ENCODE data around the gene PPFIBP1. TPM values are rescaled to one million over a fixed set of nuclear protein-coding genes. Genes with fewer than 3 reads are reported as not detected.

Gene PPFIBP1
- total and polyA plus RNA-seq, 2 donors (not counting 1 experiment from before 2014, with no cell fraction given): 3.3 to 15.0 TPM

GRCh38 chr12:27651201-27651600 is 127.2 kb downstream of the PPFIBP1 start:
- H3K4me3 ChIP-seq (ENCODE audit: control extremely low read depth in 1 of 5, extremely low read depth in 1 of 5, insufficient read depth in 1 of 5, low read depth in 2 of 5, low read length in 4 of 5): no peak overlapping the region
- Mint-ChIP-seq H3K27ac (no peak overlapping the region), H3K9me3 (ENCODE audit: insufficient read depth) (no peaks in the 10 kb centered on the region), H3K4me1 (peaks cover 4% of the 10 kb centered on the region), H3K27me3 (no peaks in the 10 kb centered on the region), H3K4me3 (no peak overlapping the region)
- no peaks in the 10 kb centered on the region for H4K20me1 ChIP-seq (ENCODE audit: control insufficient read depth, insufficient read depth, low read length, poor library complexity, severe bottlenecking)
- no peak overlapping the region for H3K4me2 ChIP-seq (replicated peaks; ENCODE audit: low read depth, low read length, poor library complexity, severe bottlenecking)
- no peaks in the 10 kb centered on the region for H3K27me3 ChIP-seq (replicated peaks in 1 of 4; ENCODE audit: control extremely low read depth in 1 of 4, control insufficient read depth in 3 of 4, insufficient read depth in 4 of 4, low read length in 3 of 4)
- ChIA-PET POLR2A (no interaction called here), CTCF (interaction anchor here (0.6 to 1.3 kb wide), 3 partner anchors 217 to 266 kb away, joined by 3 to 20 read pairs (median 3); no protein-coding TSS in a partner anchor)
- DNase-seq (no peak), ATAC-seq (ENCODE audit: low read depth) (no peak)
- WGBS (ENCODE audit: insufficient coverage): no CpG with 5 or more reads among the region's 1 CpG
- H3K9ac ChIP-seq (ENCODE audit: low read length): no peak overlapping the region
- H3K36me3 ChIP-seq (replicated peaks in 1 of 2; ENCODE audit: control extremely low read depth in 1 of 2, control insufficient read depth in 1 of 2, extremely low read depth in 1 of 2, insufficient read depth in 2 of 2, low read length in 1 of 2): no peaks in the 10 kb centered on the region
- H3K79me2 ChIP-seq (ENCODE audit: control insufficient read depth, insufficient read depth, low read length): no peaks in the 10 kb centered on the region
- H2AFZ ChIP-seq (ENCODE audit: insufficient read depth, low read depth, low read length, poor library complexity, severe bottlenecking): no peak overlapping the region
- no peak for TF ChIP-seq CTCF (IDR thresholded peaks at IDR 0.05)
- TF ChIP-seq EZH2 (IDR thresholded peaks at IDR 0.05; ENCODE audit: borderline replicate concordance, insufficient read depth, low read depth, low read length, poor library complexity, severe bottlenecking): no peak
- H3K27ac ChIP-seq (ENCODE audit: low read length in 2 of 2): no peak overlapping the region
- H3K9me3 ChIP-seq (ENCODE audit: control extremely low read depth in 1 of 3, control insufficient read depth in 2 of 3, insufficient read depth in 1 of 3, low read length in 2 of 3): no peaks in the 10 kb centered on the region
- intact Hi-C loops (cut with micrococcal nuclease): loop anchor here (5.0 kb wide), 1 partner anchor 129 kb away; the partner anchor contains the start of gene PPFIBP1
- no peaks in the 10 kb centered on the region for H3K4me1 ChIP-seq (ENCODE audit: control insufficient read depth in 2 of 2, insufficient read depth in 2 of 2, low read length in 2 of 2)

GRCh38 chr12:27652174-27652763 is 128.3 kb downstream of the PPFIBP1 start:
- no peaks in the 10 kb centered on the region for H3K9me3 Mint-ChIP-seq (ENCODE audit: insufficient read depth)
- H3K27ac ChIP-seq (ENCODE audit: low read length in 2 of 2): no peak overlapping the region
- H3K27me3 ChIP-seq (replicated peaks in 1 of 4; ENCODE audit: control extremely low read depth in 1 of 4, control insufficient read depth in 3 of 4, insufficient read depth in 4 of 4, low read length in 3 of 4): no peaks in the 10 kb centered on the region
- TF ChIP-seq EZH2 (IDR thresholded peaks at IDR 0.05; ENCODE audit: borderline replicate concordance, insufficient read depth, low read depth, low read length, poor library complexity, severe bottlenecking) (no peak), CTCF (IDR thresholded peaks at IDR 0.05) (peak; percentile 98)
- H3K4me3 ChIP-seq (ENCODE audit: control extremely low read depth in 1 of 5, extremely low read depth in 1 of 5, insufficient read depth in 1 of 5, low read depth in 2 of 5, low read length in 4 of 5): no peak overlapping the region
- no peaks in the 10 kb centered on the region for H3K27me3 Mint-ChIP-seq
- no peak for ATAC-seq (ENCODE audit: low read depth)
- intact Hi-C loops (cut with micrococcal nuclease): loop anchor here (1.0 to 5.0 kb wide), 2 partner anchors 130 to 217 kb away; partner anchors contain the start of gene PPFIBP1
- CTCF ChIA-PET: interaction anchor here (0.7 to 2.0 kb wide), 9 partner anchors 10 to 229 kb away, joined by 3 to 51 read pairs (median 3); no protein-coding TSS in a partner anchor
- no peak overlapping the region for H3K27ac Mint-ChIP-seq
- H3K4me3 Mint-ChIP-seq: no peak overlapping the region
- H3K79me2 ChIP-seq (ENCODE audit: control insufficient read depth, insufficient read depth, low read length): no peaks in the 10 kb centered on the region
- H4K20me1 ChIP-seq (ENCODE audit: control insufficient read depth, insufficient read depth, low read length, poor library complexity, severe bottlenecking): no peaks in the 10 kb centered on the region
- no peaks in the 10 kb centered on the region for H3K9me3 ChIP-seq (ENCODE audit: control extremely low read depth in 1 of 3, control insufficient read depth in 2 of 3, insufficient read depth in 1 of 3, low read length in 2 of 3)
- no peak overlapping the region for H3K4me2 ChIP-seq (replicated peaks; ENCODE audit: low read depth, low read length, poor library complexity, severe bottlenecking)
- H3K36me3 ChIP-seq (replicated peaks in 1 of 2; ENCODE audit: control extremely low read depth in 1 of 2, control insufficient read depth in 1 of 2, extremely low read depth in 1 of 2, insufficient read depth in 2 of 2, low read length in 1 of 2): no peaks in the 10 kb centered on the region
- no peak overlapping the region for H2AFZ ChIP-seq (ENCODE audit: insufficient read depth, low read depth, low read length, poor library complexity, severe bottlenecking)
- no peak overlapping the region for H3K9ac ChIP-seq (ENCODE audit: low read length)
- WGBS (ENCODE audit: insufficient coverage): no CpG with 5 or more reads among the region's 1 CpG
- H3K4me1 ChIP-seq (ENCODE audit: control insufficient read depth in 2 of 2, insufficient read depth in 2 of 2, low read length in 2 of 2): no peaks in the 10 kb centered on the region
- POLR2A ChIA-PET: interaction anchor here (0.6 kb wide), 1 partner anchor 68 kb away, joined by 3 read pairs; no protein-coding TSS in a partner anchor
- H3K4me1 Mint-ChIP-seq: peaks cover 4% of the 10 kb centered on the region
- peak; percentile 59 for DNase-seq
